Choroid plexus epithelial cell (primary cell): ENCODE data around the gene FOXN1.

Experiments
- DNase-seq: peaks from one replicate; pipeline ENCODE4 v3.0.0-alpha.2; 2010; ENCODE audit warnings: low read depth
- H3K4me3 ChIP-seq: 2 replicates; pipeline ENCODE4 v1.5.1; 2011; ENCODE audit warnings: low read depth, mild to moderate bottlenecking, control low read depth, low read length, moderate library complexity
- TF ChIP-seq, protein P1 (sequence below): conservative IDR thresholded peaks from 2 replicates; pipeline ENCODE4 v1.5.1; 2011; ENCODE audit warnings: low read depth, mild to moderate bottlenecking, control low read depth, inconsistent platforms, low read length, moderate library complexity

FOXN1 gene

DNA sequence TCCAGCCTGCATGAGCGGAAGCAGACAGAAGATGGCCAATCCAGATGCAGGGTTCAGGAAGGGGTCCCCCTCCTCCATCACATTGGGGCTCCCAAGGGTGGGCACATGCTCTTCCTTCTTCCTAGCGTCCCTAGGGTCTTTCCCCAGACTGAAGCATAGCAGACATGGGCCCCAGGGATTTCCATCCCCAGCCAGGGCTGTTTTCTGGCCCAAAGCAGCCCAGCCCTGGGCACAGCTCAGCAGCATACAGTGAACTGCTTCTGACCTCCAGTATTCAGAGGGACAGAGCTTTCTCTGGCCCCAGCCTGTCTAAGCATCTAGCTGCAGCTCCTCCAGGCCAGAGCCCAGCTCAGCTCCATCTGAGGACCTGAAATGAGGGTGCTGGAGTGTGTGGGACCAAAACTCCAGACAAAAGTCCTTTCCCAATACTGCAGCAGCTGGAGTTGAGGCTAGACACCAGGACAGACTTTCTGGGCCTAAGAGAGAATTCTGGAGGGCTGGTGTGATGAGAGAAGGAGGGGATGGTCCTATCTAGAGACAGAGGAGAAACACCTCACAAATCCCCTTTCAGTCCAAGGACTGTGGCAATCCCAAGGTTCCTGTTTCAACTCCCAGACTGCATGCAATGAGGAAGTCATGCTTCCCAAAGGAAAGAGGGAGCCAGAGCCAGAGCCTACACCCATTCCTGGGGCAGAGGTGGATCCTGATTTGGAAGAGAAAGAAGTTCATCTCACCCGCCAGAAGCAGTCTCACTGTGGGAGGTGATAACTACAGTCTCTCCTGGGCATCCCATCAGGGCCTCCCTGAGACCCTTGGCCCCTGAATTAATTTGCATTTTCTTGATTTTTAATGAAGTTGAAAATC is 4.5 kb upstream of the FOXN1 start:
- no peak overlapping the region for H3K4me3 ChIP-seq
- TF ChIP-seq, protein P1, sequence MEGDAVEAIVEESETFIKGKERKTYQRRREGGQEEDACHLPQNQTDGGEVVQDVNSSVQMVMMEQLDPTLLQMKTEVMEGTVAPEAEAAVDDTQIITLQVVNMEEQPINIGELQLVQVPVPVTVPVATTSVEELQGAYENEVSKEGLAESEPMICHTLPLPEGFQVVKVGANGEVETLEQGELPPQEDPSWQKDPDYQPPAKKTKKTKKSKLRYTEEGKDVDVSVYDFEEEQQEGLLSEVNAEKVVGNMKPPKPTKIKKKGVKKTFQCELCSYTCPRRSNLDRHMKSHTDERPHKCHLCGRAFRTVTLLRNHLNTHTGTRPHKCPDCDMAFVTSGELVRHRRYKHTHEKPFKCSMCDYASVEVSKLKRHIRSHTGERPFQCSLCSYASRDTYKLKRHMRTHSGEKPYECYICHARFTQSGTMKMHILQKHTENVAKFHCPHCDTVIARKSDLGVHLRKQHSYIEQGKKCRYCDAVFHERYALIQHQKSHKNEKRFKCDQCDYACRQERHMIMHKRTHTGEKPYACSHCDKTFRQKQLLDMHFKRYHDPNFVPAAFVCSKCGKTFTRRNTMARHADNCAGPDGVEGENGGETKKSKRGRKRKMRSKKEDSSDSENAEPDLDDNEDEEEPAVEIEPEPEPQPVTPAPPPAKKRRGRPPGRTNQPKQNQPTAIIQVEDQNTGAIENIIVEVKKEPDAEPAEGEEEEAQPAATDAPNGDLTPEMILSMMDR: no peak
- no peak for DNase-seq

- TF ChIP-seq, protein P1: no peak
- H3K4me3 ChIP-seq: no peak overlapping the region
- DNase-seq: no peak
These were observed 2.7 kb upstream of the FOXN1 start for GRCh38 chr17:28503420-28503819.

DNA sequence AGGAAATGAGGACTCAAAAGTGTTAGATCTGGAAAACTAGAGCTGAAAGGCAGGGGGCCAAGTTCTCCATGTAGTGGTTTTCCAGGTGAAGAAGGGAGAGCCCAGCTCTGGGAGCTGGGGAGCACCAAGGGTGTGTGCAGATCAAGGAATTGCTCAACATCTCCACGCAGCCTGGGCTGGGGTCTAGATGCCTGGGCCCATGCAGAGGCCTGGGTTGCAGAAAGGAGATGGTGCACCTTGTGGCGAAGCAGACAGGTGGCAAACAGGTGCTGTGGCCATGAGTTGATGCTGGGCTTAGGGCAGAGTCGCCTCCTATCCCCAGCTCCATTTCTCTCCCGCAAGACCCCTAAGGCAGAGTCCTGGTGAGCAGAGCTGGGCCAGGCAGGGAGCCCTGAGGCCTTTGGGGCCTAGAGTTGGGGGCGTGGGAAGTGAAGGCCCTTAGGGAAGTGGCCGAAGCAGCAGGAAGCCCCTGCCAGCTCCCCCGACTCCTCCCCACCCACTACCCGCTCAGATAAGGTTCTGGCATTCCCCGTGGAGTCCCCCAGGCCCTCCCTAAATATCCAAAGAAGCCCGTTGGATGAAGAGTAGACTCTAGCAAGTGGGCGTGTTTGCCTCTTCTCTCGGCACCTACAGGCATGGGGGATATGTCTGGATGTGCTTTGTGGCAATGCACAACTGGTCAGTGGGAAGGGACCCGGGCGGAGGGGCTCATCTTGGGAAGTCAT is 777 bp downstream of the FOXN1 start:
- no peak for DNase-seq
- TF ChIP-seq, protein P1: no peak
- no peak overlapping the region for H3K4me3 ChIP-seq

DNA sequence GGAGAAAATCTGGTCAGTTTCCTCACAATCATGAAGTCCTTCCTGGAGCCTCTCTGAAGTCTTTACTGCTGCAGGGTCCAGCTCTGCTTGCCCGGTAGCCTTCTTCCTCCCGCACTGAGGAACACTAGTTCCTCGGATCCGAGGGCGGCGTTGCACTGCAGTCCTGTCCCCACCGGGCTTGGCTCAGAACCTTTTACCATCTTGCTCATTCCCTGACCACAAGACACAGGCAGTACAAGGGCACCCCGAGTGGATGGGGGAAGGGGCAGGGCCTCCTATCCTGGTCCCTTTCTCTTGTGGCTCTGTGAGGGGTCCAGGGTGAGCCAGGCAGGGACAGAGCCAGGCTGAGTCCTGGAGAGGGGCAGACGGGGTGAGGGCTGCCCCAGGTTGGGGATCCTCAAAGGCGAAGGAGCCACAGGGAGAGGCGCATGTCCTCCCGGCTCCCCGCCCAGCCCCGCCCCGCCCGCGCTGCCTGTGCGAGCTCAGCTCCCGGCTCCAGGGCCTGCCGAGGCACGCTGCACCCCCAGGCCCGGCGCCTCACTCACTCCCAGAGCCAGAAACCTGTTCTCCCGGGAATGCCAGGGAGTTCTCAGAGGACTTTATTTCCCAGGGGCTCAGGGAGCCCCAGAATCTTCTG is 1.5 kb downstream of the FOXN1 start:
- TF ChIP-seq, protein P1: no peak
- DNase-seq: no peak
- no peak overlapping the region for H3K4me3 ChIP-seq

DNA sequence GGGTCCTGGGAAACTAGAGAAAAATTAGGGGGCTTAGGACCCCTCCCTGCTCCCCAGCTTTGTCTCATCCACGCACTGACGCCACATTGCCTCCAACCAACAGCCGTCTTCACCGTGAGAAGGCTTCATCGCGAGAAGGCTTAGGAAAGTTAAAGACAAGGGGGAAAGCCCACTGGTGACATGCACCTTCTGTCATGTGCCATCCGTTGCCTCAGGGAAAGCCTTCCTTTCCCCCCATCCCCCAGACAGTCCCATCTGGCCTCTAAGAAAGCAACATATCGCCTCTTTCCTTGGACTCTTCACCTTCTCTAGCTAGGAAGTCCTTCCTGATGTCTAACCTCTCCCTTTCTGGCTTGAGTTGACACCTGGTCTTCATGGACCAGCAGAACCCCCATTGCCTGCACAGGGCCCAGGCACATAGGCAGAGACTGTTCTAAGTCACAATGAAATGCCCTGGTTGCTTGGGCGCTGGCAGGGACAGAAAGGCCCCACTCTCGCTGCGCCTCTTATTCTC is 2.1 kb downstream of the FOXN1 start:
- TF ChIP-seq, protein P1: no peak
- no peak for DNase-seq
- no peak overlapping the region for H3K4me3 ChIP-seq

- TF ChIP-seq, protein P1: no peak
- DNase-seq: no peak
- no peak overlapping the region for H3K4me3 ChIP-seq
These were observed 3.6 kb downstream of the FOXN1 start for GRCh38 chr17:28509789-28510188.
